HEK293 (cell line): ENCODE data around the gene LPP.

Experiments
- CTCF ChIP-seq: fragments of 450-650 bp; formaldehyde crosslinking; IDR thresholded peaks from 2 replicates; pipeline ENCODE4 v1.5.1; 2016; ENCODE audit warnings: missing biosample characterization, missing genetic modification characterization
- HOXA7 ChIP-seq: sonication (generic); formaldehyde crosslinking; IDR thresholded peaks from 2 replicates; pipeline ENCODE4 v1.8.1; 2022; ENCODE audit warnings: missing genetic modification reagents, borderline replicate concordance
- PRDM4 ChIP-seq: fragments of 450-650 bp; formaldehyde crosslinking; IDR thresholded peaks from 2 replicates; pipeline ENCODE4 v1.5.1; 2017; ENCODE audit warnings: missing biosample characterization, missing genetic modification characterization
- ZBTB49 ChIP-seq: fragments of 450-650 bp; formaldehyde crosslinking; IDR thresholded peaks from 2 replicates; pipeline ENCODE4 v1.5.1; 2016; ENCODE audit warnings: missing biosample characterization, missing genetic modification characterization, low read depth

GRCh38 chr3:188133219-188133618 is 20.7 kb upstream of the LPP start:
- no peak for TF ChIP-seq CTCF (tag by site-specific recombination)
- TF ChIP-seq HOXA7 (CRISPR knock-in tag) = no peak
- TF ChIP-seq PRDM4 (tag by site-specific recombination) = no peak
- no peak for TF ChIP-seq ZBTB49 (tag by site-specific recombination)
